ENCODE measurements around the gene B4GALNT1.
A peak's percentile ranks its signal among the peaks of the same experiment; 100 is the strongest.
"Not testable (repeated sequence)": the region's sequence is repeated elsewhere in the genome, so short reads cannot be mapped to it uniquely, and the experiment has no call there.

B4GALNT1 gene

GRCh38 chr12:57607958-57608663 lies 24.9 kb downstream of the B4GALNT1 start:
- DNase-seq = no peak

GRCh38 chr12:57606821-57607220 lies 26.2 kb downstream of the B4GALNT1 start:
- no peak for DNase-seq

GRCh38 chr12:57606399-57606798 lies 26.6 kb downstream of the B4GALNT1 start:
- no peak for DNase-seq

GRCh38 chr12:57605811-57606311 lies 27.1 kb downstream of the B4GALNT1 start:
- no peak for DNase-seq

- DNase-seq = peak; percentile 25
Measured at GRCh38 chr12:57604992-57605810, 27.8 kb downstream of the B4GALNT1 start.

GRCh38 chr12:57604454-57604991 lies 28.5 kb downstream of the B4GALNT1 start, which contains the start of gene DTX3:
DTX3 (plus strand) TSS chr12:57604824; CDS start chr12:57606518, 1,694 bp downstream.
- DNase-seq = peak; percentile 30

GRCh38 chr12:57603815-57604453 lies 29.1 kb downstream of the B4GALNT1 start:
- DNase-seq = peak; percentile 31

- no peak for DNase-seq
Measured at GRCh38 chr12:57603324-57603723, 29.7 kb downstream of the B4GALNT1 start.

GRCh38 chr12:57602544-57602943 lies 30.5 kb downstream of the B4GALNT1 start:
- no peak for DNase-seq

GRCh38 chr12:57600395-57600794 lies 32.6 kb downstream of the B4GALNT1 start:
- DNase-seq = no peak

- DNase-seq = no peak
Measured at GRCh38 chr12:57593187-57593586, 39.8 kb downstream of the B4GALNT1 start.

GRCh38 chr12:57592551-57593165 lies 40.3 kb downstream of the B4GALNT1 start:
- DNase-seq = peak; percentile 16

GRCh38 chr12:57591782-57592325 lies 41.1 kb downstream of the B4GALNT1 start:
- no peak for DNase-seq

GRCh38 chr12:57590864-57591781 lies 41.9 kb downstream of the B4GALNT1 start, which contains the start of gene PIP4K2C:
PIP4K2C (plus strand) TSS chr12:57591192; CDS start chr12:57591290, 98 bp downstream.
- DNase-seq = peak; percentile 31

GRCh38 chr12:57590479-57590863 lies 42.5 kb downstream of the B4GALNT1 start:
- no peak for DNase-seq

GRCh38 chr12:57588951-57589610 lies 43.9 kb downstream of the B4GALNT1 start:
- not testable (repeated sequence) for DNase-seq

- no peak for DNase-seq
Measured at GRCh38 chr12:57586832-57587429, 46.1 kb downstream of the B4GALNT1 start.

- no peak for DNase-seq
Measured at GRCh38 chr12:57586128-57586527, 46.9 kb downstream of the B4GALNT1 start.

- DNase-seq = no peak
Measured at GRCh38 chr12:57585156-57585555, 47.8 kb downstream of the B4GALNT1 start.

GRCh38 chr12:57584690-57585089 lies 48.3 kb downstream of the B4GALNT1 start:
- DNase-seq = no peak

Measured in fibroblast of skin of scalp (primary cell).